DMS153 treated with DMSO at 0.1 percent for 48 hours (cell line): ENCODE data around the gene ERICH6.

ENCODE experiments used
- DNase-seq: peaks from one replicate; lab custom pipeline; 2025; ENCODE audit not compliant: unreplicated experiment; lab: John Stamatoyannopoulos, UW

The ERICH6 gene

GRCh38 chr3:150620002-150620689, 83.6 kb downstream of the ERICH6 start:
- DNase-seq, result no peak

- no peak for DNase-seq
These were observed 89.8 kb downstream of the ERICH6 start for GRCh38 chr3:150613709-150614480.

GRCh38 chr3:150613034-150613433, 90.7 kb downstream of the ERICH6 start:
- DNase-seq, result no peak

GRCh38 chr3:150612494-150612893, 91.2 kb downstream of the ERICH6 start:
- no peak for DNase-seq

GRCh38 chr3:150611666-150612065, 92.1 kb downstream of the ERICH6 start:
- DNase-seq, result no peak

- no peak for DNase-seq
These were observed 92.9 kb downstream of the ERICH6 start for GRCh38 chr3:150610785-150611184.

GRCh38 chr3:150609988-150610387, 93.7 kb downstream of the ERICH6 start:
- no peak for DNase-seq
